ENCODE data around the gene DEDD2. TPM values are rescaled to one million over a fixed set of nuclear protein-coding genes. Genes with fewer than 3 reads are reported as not detected.
A peak's percentile ranks its signal among the peaks of the same experiment; 100 is the strongest.

Gene DEDD2
- polyA plus RNA-seq, 1 donor: 13.3 TPM

GRCh38 chr19:42199440-42200115, 17.9 kb downstream of the DEDD2 start:
- DNase-seq (ENCODE audit: low read depth): no peak

DNA sequence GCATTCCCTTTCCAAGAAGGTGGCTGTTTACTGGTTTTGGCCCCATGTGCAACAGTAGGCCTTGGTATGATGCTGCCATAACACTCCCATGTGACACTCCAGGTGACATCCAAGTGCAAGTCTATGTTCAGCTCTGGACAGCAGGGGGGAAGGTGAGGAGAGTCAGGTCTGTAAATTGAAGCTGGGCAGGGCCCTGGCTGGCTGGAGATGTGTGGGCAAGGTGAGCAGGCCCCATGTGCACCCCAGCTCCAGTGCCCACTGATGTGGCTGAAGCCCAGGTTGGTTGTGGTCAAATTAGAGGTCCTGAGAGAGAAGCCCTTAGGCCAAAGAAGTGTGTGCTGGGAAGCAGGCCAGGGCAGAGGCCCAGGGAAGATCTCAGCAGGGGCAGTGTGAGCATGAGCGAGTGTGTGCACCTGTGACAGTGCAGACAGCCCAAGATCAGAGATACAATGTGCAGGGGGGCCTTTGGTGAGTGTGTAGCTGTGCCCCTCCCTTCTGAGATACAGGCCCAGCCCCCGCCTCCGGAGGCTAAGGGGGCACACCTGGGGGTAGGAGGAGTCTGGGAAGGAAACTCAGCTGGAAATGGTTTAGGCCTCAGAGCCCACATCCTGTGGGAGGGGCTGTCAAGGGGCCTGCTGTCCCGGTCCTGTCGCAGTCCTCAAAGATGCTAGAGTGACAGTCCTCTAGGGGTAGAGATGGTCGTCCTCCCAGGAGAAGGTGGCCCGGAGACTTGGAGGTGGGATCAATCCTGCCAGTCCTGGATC, 18.6 kb downstream of the DEDD2 start:
- no peak for DNase-seq (ENCODE audit: low read depth)

- no peak for DNase-seq (ENCODE audit: low read depth)
Observed at GRCh38 chr19:42197375-42197817, 20.1 kb downstream of the DEDD2 start.

DNA sequence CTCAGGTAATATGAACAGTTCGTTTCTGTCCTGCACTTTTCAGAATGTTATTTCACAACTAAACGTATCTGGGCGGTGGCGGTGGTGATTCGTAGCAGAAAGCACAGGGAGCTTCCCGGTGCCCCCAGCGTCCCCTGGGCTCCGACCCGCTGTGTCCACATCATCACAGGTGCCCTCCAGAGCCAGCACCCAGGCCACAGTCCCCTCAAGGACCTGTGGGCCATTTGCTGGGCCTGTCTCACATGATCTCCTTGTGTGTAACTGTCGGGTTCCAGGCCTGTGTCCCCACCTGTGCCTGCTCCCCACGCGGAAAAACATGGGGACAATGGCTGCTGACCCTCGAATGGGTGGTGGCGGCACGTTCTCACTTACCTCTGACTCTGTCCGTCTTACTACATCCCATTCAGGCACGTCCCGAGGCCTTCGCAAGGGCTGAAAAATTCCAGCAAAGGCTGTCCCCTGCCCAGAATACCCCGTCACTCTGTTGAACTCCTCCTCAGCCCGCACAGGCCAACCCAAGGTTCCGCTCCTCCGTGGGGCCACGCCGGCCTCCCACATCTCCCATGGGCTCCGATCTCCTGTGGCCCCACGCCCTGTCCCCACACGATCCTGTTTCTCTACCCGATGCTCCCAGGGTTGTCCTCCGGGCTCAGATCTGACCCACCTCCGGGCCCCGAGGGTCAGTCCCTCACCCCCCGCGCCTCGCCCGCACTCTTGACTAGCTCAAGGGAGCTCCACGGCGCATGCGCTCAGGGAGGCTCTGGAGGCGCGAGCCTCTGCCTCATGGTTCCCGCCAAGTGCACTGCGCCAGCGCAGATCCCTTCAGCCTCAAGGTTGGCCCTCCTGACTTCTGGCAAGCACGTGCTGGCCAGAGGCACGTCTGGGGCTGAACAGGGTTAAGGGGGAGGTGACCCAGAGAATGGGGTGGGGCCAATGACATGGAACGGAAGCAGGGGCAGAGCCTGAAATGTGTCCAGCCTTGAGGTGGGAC, 21.2 kb downstream of the DEDD2 start:
- DNase-seq (ENCODE audit: low read depth): no peak

DNA sequence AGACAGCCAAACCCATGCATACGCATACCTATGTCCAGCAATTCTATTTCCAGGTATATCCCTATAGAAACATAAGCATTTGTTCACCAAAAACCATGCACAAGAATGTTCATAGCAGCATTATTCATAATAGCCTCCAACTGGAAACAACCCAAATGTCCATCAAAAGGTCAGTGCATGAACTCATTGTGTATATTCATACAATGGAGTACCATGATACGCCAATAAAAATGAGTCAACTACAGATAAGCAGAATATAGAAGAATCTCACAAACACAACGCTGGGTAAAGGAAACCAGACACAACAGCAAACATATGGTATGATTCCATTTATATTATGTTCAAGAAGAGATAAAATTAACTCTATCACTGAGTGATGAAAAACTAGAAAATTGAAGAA, 23.8 kb downstream of the DEDD2 start:
- no peak for DNase-seq (ENCODE audit: low read depth)

DNA sequence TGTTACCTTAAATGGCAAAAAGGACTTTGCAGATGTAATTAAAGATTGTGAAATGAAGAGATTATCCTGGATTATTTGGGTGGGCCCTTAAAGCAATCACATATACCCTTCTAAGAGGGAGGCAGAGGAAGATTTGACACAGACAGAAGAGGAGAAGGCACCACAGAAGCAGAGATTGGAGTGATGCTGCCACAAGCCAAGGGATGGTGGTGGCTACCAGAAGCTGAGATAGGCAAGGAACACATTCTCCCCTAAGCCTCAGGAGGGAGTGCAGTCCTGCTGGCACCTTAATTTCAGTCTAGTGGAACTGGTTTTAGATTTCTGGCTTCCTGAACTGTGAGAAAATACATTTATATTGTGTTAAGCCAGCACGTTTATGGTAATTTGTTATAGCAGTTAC, 24.2 kb downstream of the DEDD2 start:
- no peak for DNase-seq (ENCODE audit: low read depth)

DNA sequence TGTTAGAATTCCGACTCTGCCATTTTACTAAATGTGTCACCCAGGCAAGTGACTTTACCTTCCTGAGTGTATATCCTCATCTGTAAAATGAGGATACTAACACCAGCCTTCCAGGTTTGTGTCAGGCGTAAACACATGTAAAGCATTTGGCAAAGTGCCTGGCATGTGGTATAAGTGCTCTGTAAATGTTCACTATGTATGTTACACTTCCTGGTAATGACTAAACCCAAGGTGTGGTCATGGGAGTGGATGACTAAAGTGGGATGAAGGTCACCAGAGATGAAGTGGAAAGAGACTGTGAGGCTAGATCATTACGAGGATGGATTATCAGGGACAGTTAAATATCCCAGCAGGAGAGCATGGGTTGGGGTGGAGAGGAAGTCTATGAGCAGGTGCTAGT, 25.6 kb downstream of the DEDD2 start:
- no peak for DNase-seq (ENCODE audit: low read depth)

DNA sequence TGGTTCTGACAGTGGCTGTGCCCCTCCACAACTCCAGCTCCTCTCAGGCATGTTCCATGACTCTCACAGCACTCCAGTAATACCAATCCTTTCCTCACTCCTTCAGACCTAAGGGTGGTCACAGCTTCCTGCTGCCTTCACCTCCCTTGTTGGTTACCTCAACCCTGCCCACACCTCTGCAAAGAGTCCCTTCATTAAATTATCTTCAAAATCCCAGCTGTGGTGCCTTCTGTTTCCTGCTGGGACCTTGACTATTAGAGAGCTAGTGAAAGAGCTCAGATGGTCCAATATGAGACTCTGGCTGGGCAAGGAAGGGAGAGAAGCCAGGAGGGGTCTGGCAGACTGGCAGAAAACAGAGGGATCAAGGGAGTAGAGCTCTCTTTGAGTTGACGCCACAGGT, 26.1 kb downstream of the DEDD2 start:
- no peak for DNase-seq (ENCODE audit: low read depth)

DNA sequence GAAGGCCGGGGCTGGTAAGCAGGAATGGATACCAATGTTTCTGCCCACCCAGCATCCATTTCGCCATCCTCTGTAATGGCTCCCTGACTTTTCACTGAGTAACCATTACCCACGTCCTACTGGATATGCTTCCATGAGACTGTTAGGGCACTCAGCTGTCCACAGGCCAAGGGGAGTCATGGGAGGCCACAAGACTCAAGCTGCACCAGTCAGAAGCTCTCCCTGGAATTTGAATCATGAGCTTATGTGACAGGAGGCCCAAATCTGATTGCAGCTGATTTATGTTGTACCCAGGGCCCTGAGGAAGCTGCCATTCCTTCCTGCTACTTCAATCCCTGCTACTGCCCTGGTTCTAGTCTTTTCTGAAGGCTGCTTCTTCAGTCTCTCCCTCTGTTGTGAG, 28.3 kb downstream of the DEDD2 start:
- DNase-seq (ENCODE audit: low read depth): no peak

DNA sequence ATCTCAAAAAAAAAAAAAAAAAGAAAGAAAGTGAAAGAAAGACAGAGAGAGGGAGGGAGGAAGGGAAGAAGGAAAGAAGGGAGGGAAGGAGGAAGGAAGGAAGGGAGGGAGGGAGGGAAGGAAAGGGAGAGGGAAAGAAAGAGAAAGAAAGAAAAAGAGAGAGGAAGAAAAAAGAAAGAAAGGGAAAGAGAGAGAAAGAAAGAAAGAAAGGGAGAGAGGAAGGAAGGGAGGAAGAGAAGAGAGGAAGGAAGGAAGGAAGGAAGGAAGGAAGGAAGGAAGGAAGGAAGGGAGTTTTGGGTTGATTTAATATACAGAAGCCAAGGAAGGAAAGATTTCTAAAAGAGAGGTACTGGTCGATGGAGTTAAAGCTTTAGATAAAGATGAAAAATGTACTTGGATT, 28.8 kb downstream of the DEDD2 start:
- no peak for DNase-seq (ENCODE audit: low read depth)

GRCh38 chr19:42185277-42185676, 32.2 kb downstream of the DEDD2 start:
- DNase-seq (ENCODE audit: low read depth): no peak

DNA sequence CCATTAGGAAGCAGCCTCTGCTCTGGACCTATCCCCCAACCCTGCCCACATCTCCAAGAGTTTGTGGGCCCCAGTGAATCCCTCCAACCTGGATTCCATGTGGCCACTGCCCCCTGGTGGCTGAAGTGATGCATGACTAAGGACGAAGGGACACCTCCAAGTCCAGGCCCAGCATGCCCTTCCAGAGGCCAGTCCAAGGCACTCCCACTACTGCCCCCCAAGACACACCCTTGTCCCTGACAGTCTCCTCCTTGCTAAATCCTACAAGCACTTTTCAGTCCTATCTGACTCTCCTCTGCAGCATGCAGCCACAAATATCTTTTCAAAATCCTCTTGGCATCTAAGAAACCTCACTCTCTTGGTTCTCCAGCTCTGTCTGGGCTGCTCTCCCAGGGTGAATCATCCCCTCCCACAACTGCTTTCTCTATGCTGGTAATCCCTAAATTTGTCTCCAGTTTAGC, 33.0 kb downstream of the DEDD2 start:
- peak; percentile 25 for DNase-seq (ENCODE audit: low read depth)

- no peak for DNase-seq (ENCODE audit: low read depth)
Observed at GRCh38 chr19:42178791-42179674, 38.4 kb downstream of the DEDD2 start.

- no peak for DNase-seq (ENCODE audit: low read depth)
Observed at GRCh38 chr19:42177686-42178019, 39.8 kb downstream of the DEDD2 start.

- peak; percentile 25 for DNase-seq (ENCODE audit: low read depth)
Observed at GRCh38 chr19:42176990-42177685, 40.3 kb downstream of the DEDD2 start.

GRCh38 chr19:42176649-42176989, 40.9 kb downstream of the DEDD2 start:
- no peak for DNase-seq (ENCODE audit: low read depth)

DNA sequence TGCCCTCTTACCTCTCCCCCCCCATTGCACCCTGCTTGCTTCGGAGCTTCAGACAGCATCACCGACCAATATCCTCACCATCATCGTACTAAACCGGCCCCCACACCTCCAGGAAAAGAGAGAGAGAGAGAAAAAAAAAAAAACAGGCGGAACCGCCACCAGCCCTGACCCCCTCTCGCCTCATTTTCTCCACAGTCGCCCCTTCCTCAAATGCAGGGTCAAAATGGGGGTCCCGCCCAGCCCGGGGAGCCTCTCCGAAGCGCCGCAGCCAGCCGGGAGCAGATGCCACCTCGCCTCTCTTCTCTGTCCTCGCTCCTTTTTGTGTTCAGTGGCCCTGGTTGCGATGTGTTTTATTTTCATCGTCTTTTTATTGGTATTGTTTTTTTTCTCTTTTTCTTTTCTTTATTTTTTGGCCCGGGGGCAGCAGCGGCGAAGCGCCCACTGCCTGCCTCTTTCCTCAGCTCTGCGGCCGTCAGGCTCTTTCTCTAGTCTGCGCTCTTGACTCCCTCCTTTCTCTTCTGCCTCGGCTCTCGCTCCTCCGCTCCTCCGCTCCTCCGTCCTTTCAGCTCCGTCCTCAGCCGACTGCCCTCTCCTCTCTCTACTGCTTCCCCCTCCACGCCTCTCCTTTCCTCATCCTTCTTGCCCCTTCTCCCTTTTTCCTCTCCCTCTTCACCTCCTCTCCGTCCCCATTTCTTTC, 41.4 kb downstream of the DEDD2 start:
- DNase-seq (ENCODE audit: low read depth): no peak

DNA sequence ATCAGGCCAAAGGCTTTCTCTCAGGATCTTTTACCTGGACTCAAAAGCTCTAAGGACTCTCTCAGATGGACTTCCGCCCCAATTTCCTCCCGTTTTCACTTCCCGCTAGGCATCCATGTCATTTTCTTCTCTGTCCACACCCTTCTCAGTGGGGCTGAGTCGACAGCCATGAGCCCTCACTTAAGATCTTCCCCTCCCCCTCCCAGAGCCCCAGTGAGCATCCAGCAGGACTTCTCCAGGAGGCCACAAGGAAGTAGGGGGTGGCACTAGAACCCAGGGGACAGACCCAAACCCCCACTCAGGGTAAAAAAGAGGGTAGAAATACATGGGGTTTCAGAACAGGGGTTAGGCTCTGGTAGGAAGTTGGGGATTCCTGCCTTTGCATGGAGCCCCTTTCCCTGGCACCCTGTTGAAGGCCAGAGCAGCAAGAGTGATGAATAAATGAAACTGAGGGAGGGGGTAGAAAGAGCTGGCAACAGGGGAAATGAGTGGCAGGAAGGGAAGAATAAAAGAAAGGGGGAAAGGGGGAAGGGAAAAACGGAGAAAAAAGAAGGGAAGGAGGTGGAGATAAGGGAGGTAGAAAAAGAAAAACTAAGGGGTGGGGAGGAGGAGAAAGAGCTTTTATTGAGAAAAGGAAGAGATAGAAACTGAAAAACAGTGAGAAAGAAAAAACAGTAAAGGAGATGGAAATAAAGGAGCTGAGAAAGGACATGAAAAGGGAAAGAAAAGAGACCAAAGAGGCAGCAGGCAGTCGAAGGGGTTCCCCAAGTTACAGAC, 42.3 kb downstream of the DEDD2 start:
- DNase-seq (ENCODE audit: low read depth): no peak

DNA sequence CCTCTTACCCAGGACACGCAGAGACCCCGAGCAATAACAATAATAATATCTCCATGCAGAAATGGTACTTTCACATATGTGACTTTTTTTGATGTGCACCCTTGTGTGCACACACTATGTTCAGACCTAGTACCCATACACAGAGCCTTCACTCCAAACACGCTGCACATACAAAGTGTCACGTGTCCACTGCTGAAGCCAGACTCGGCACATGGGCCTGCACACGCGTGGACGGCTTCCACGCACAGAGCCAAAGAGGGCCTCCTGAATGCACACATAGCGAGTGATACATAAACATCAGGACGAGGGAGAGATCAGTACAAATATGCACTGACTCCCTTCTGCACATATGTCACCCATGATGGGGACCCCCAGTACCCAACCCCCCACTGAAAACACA, 43.3 kb downstream of the DEDD2 start:
- no peak for DNase-seq (ENCODE audit: low read depth)
